Liver (tissue), 2 donors: ENCODE measurements around the gene CYFIP2.

Experiments used
- CTCF ChIP-seq: fragments of 150-350 bp; IDR thresholded peaks from 2 replicates; pipeline ENCODE4 v1.5.1; 2017; ENCODE audit warnings: improper control_type of control experiment, low read depth, low read length; ENCODE audit not compliant: missing input control
- YY1 ChIP-seq: IDR thresholded peaks from 2 replicates; pipeline ENCODE4 v1.6.1; 2016; ENCODE audit warnings: antibody characterized with exemption, mild to moderate bottlenecking
- donor health status: healthy.

GRCh38 chr5:157259699-157260098 is 6.2 kb upstream of the CYFIP2 start:
- no peak for TF ChIP-seq YY1
- no peak for TF ChIP-seq CTCF
